ENCODE measurements around the gene SLC8A1.

The SLC8A1 gene

GRCh38 chr2:40115348-40115747 lies 336.5 kb downstream of the SLC8A1 start:
- H3K27me3 Mint-ChIP-seq, result no peaks in the 10 kb centered on the region
- no peak for DNase-seq (ENCODE audit: low spot score in 2 of 2)
- ATAC-seq (replicated peaks; ENCODE audit: extremely low read depth, poor library complexity, severe bottlenecking), result no peak
- H3K27ac Mint-ChIP-seq (ENCODE audit: low read depth), result no peak overlapping the region
- no peak overlapping the region for H3K4me3 Mint-ChIP-seq
- no peaks in the 10 kb centered on the region for H3K4me1 Mint-ChIP-seq
- H3K36me3 Mint-ChIP-seq (ENCODE audit: insufficient read depth), result no peaks in the 10 kb centered on the region
- H3K9me3 Mint-ChIP-seq, result no peaks in the 10 kb centered on the region

- Mint-ChIP-seq H3K36me3 (ENCODE audit: insufficient read depth) (no peaks in the 10 kb centered on the region), H3K4me3 (no peak overlapping the region), H3K27ac (ENCODE audit: low read depth) (no peak overlapping the region), H3K27me3 (no peaks in the 10 kb centered on the region), H3K4me1 (no peaks in the 10 kb centered on the region), H3K9me3 (no peaks in the 10 kb centered on the region)
- ATAC-seq (replicated peaks; ENCODE audit: extremely low read depth, poor library complexity, severe bottlenecking), result no peak
- no peak for DNase-seq (ENCODE audit: low spot score in 2 of 2)
Measured at GRCh38 chr2:40113997-40114396, 337.9 kb downstream of the SLC8A1 start.

- no peak for ATAC-seq (replicated peaks; ENCODE audit: extremely low read depth, poor library complexity, severe bottlenecking)
- no peaks in the 10 kb centered on the region for H3K9me3 Mint-ChIP-seq
- H3K4me3 Mint-ChIP-seq, result no peak overlapping the region
- no peak overlapping the region for H3K27ac Mint-ChIP-seq (ENCODE audit: low read depth)
- H3K27me3 Mint-ChIP-seq, result no peaks in the 10 kb centered on the region
- H3K4me1 Mint-ChIP-seq, result no peaks in the 10 kb centered on the region
- H3K36me3 Mint-ChIP-seq (ENCODE audit: insufficient read depth), result no peaks in the 10 kb centered on the region
- DNase-seq (ENCODE audit: low spot score in 2 of 2), result no peak
Measured at GRCh38 chr2:40113272-40113968, 338.5 kb downstream of the SLC8A1 start.

- DNase-seq (ENCODE audit: low spot score in 2 of 2), result no peak
- Mint-ChIP-seq H3K27me3 (no peaks in the 10 kb centered on the region), H3K27ac (ENCODE audit: low read depth) (no peak overlapping the region), H3K36me3 (ENCODE audit: insufficient read depth) (no peaks in the 10 kb centered on the region), H3K4me1 (no peaks in the 10 kb centered on the region), H3K9me3 (no peaks in the 10 kb centered on the region), H3K4me3 (no peak overlapping the region)
- no peak for ATAC-seq (replicated peaks; ENCODE audit: extremely low read depth, poor library complexity, severe bottlenecking)
Measured at GRCh38 chr2:40109381-40109780, 342.5 kb downstream of the SLC8A1 start.

- no peaks in the 10 kb centered on the region for H3K9me3 Mint-ChIP-seq
- no peak overlapping the region for H3K27ac Mint-ChIP-seq (ENCODE audit: low read depth)
- H3K4me3 Mint-ChIP-seq, result no peak overlapping the region
- H3K4me1 Mint-ChIP-seq, result no peaks in the 10 kb centered on the region
- H3K27me3 Mint-ChIP-seq, result no peaks in the 10 kb centered on the region
- no peaks in the 10 kb centered on the region for H3K36me3 Mint-ChIP-seq (ENCODE audit: insufficient read depth)
- no peak for DNase-seq (ENCODE audit: low spot score in 2 of 2)
- no peak for ATAC-seq (replicated peaks; ENCODE audit: extremely low read depth, poor library complexity, severe bottlenecking)
Measured at GRCh38 chr2:40108851-40109250, 343.0 kb downstream of the SLC8A1 start.

GRCh38 chr2:40106061-40106460 lies 345.8 kb downstream of the SLC8A1 start:
- H3K4me1 Mint-ChIP-seq, result no peaks in the 10 kb centered on the region
- no peaks in the 10 kb centered on the region for H3K9me3 Mint-ChIP-seq
- DNase-seq (ENCODE audit: low spot score in 2 of 2), result no peak
- no peak overlapping the region for H3K27ac Mint-ChIP-seq (ENCODE audit: low read depth)
- no peaks in the 10 kb centered on the region for H3K36me3 Mint-ChIP-seq (ENCODE audit: insufficient read depth)
- no peak overlapping the region for H3K4me3 Mint-ChIP-seq
- no peaks in the 10 kb centered on the region for H3K27me3 Mint-ChIP-seq
- no peak for ATAC-seq (replicated peaks; ENCODE audit: extremely low read depth, poor library complexity, severe bottlenecking)

- Mint-ChIP-seq H3K36me3 (ENCODE audit: insufficient read depth) (no peaks in the 10 kb centered on the region), H3K4me1 (no peaks in the 10 kb centered on the region), H3K27me3 (no peaks in the 10 kb centered on the region), H3K9me3 (peaks cover 2% of the 10 kb centered on the region), H3K4me3 (no peak overlapping the region), H3K27ac (ENCODE audit: low read depth) (no peak overlapping the region)
- DNase-seq (ENCODE audit: low spot score in 2 of 2), result no peak
- no peak for ATAC-seq (replicated peaks; ENCODE audit: extremely low read depth, poor library complexity, severe bottlenecking)
Measured at GRCh38 chr2:40105593-40105992, 346.3 kb downstream of the SLC8A1 start.

- Mint-ChIP-seq H3K4me1 (no peaks in the 10 kb centered on the region), H3K36me3 (ENCODE audit: insufficient read depth) (no peaks in the 10 kb centered on the region), H3K9me3 (peaks cover 5% of the 10 kb centered on the region), H3K27me3 (no peaks in the 10 kb centered on the region), H3K27ac (ENCODE audit: low read depth) (no peak overlapping the region), H3K4me3 (no peak overlapping the region)
- ATAC-seq (replicated peaks; ENCODE audit: extremely low read depth, poor library complexity, severe bottlenecking) (no peak), DNase-seq (ENCODE audit: low spot score in 2 of 2) (no peak)
Measured at GRCh38 chr2:40103590-40103989, 348.3 kb downstream of the SLC8A1 start.

GRCh38 chr2:40103163-40103562 lies 348.7 kb downstream of the SLC8A1 start:
- DNase-seq (ENCODE audit: low spot score in 2 of 2), result no peak
- Mint-ChIP-seq H3K4me3 (no peak overlapping the region), H3K27me3 (no peaks in the 10 kb centered on the region), H3K9me3 (peaks cover 5% of the 10 kb centered on the region), H3K27ac (ENCODE audit: low read depth) (no peak overlapping the region), H3K36me3 (ENCODE audit: insufficient read depth) (no peaks in the 10 kb centered on the region), H3K4me1 (no peaks in the 10 kb centered on the region)
- no peak for ATAC-seq (replicated peaks; ENCODE audit: extremely low read depth, poor library complexity, severe bottlenecking)

- ATAC-seq (replicated peaks; ENCODE audit: extremely low read depth, poor library complexity, severe bottlenecking) (no peak), DNase-seq (ENCODE audit: low spot score in 2 of 2) (no peak)
- no peaks in the 10 kb centered on the region for H3K4me1 Mint-ChIP-seq
- no peaks in the 10 kb centered on the region for H3K27me3 Mint-ChIP-seq
- H3K9me3 Mint-ChIP-seq, result peaks cover 5% of the 10 kb centered on the region
- H3K36me3 Mint-ChIP-seq (ENCODE audit: insufficient read depth), result no peaks in the 10 kb centered on the region
- no peak overlapping the region for H3K27ac Mint-ChIP-seq (ENCODE audit: low read depth)
- H3K4me3 Mint-ChIP-seq, result no peak overlapping the region
Measured at GRCh38 chr2:40102447-40102846, 349.4 kb downstream of the SLC8A1 start.

GRCh38 chr2:40101131-40101575 lies 350.7 kb downstream of the SLC8A1 start:
- H3K27ac Mint-ChIP-seq (ENCODE audit: low read depth), result no peak overlapping the region
- H3K4me3 Mint-ChIP-seq, result no peak overlapping the region
- H3K36me3 Mint-ChIP-seq (ENCODE audit: insufficient read depth), result no peaks in the 10 kb centered on the region
- H3K27me3 Mint-ChIP-seq, result no peaks in the 10 kb centered on the region
- H3K9me3 Mint-ChIP-seq, result peaks cover 5% of the 10 kb centered on the region
- H3K4me1 Mint-ChIP-seq, result no peaks in the 10 kb centered on the region
- DNase-seq (ENCODE audit: low spot score in 2 of 2), result no peak
- peak; percentile 36 for ATAC-seq (replicated peaks; ENCODE audit: extremely low read depth, poor library complexity, severe bottlenecking)

- peaks cover 5% of the 10 kb centered on the region for H3K9me3 Mint-ChIP-seq
- no peaks in the 10 kb centered on the region for H3K36me3 Mint-ChIP-seq (ENCODE audit: insufficient read depth)
- H3K27ac Mint-ChIP-seq (ENCODE audit: low read depth), result no peak overlapping the region
- no peak for ATAC-seq (replicated peaks; ENCODE audit: extremely low read depth, poor library complexity, severe bottlenecking)
- no peaks in the 10 kb centered on the region for H3K27me3 Mint-ChIP-seq
- no peaks in the 10 kb centered on the region for H3K4me1 Mint-ChIP-seq
- H3K4me3 Mint-ChIP-seq, result no peak overlapping the region
- no peak for DNase-seq (ENCODE audit: low spot score in 2 of 2)
Measured at GRCh38 chr2:40100676-40101075, 351.2 kb downstream of the SLC8A1 start.

- H3K27me3 Mint-ChIP-seq, result no peaks in the 10 kb centered on the region
- H3K4me3 Mint-ChIP-seq, result no peak overlapping the region
- DNase-seq (ENCODE audit: low spot score in 2 of 2) (no peak), ATAC-seq (replicated peaks; ENCODE audit: extremely low read depth, poor library complexity, severe bottlenecking) (no peak)
- H3K27ac Mint-ChIP-seq (ENCODE audit: low read depth), result no peak overlapping the region
- no peaks in the 10 kb centered on the region for H3K4me1 Mint-ChIP-seq
- no peaks in the 10 kb centered on the region for H3K36me3 Mint-ChIP-seq (ENCODE audit: insufficient read depth)
- peaks cover 5% of the 10 kb centered on the region for H3K9me3 Mint-ChIP-seq
Measured at GRCh38 chr2:40098786-40099470, 353.0 kb downstream of the SLC8A1 start.
